K562 (cell line): ENCODE measurements around the gene TMEM158. TPM values are rescaled to one million over a fixed set of nuclear protein-coding genes. Genes with fewer than 3 reads are reported as not detected.

Source experiments
- CBFA2T2 ChIP-seq: fragments of 450-650 bp; conservative IDR thresholded peaks from 2 replicates; pipeline ENCODE4 v1.6.1; 2017; ENCODE audit warnings: mild to moderate bottlenecking
- CBX2 ChIP-seq: fragments of 200-600 bp; sonication (generic); IDR thresholded peaks from one replicate; pipeline ENCODE4 v1.6.1; 2012; ENCODE audit warnings: mild to moderate bottlenecking, low read length, inconsistent platforms; ENCODE audit not compliant: insufficient read depth, poor library complexity, severe bottlenecking
- FOXP4 ChIP-seq: sonication (generic); formaldehyde crosslinking; IDR thresholded peaks from 2 replicates; pipeline ENCODE4 v1.8.0; 2022; ENCODE audit warnings: mild to moderate bottlenecking, missing genetic modification reagents, borderline replicate concordance
- HSF4 ChIP-seq: fragments of 250-450 bp; sonication (Bioruptor Pico); IDR thresholded peaks from 2 replicates; pipeline ENCODE4 v2.1.2; 2022; ENCODE audit warnings: mild to moderate bottlenecking, moderate library complexity, borderline replicate concordance
- NONO ChIP-seq, 2 experiments: fragments of 200-400 bp in 1 of 2; fragments of 450-650 bp in 1 of 2; formaldehyde crosslinking in 1 of 2; IDR thresholded peaks; 2 replicates each; pipeline ENCODE4 v1.6.1; 2017; ENCODE audit warnings: low read depth in 2 of 2, mild to moderate bottlenecking in 2 of 2, moderate library complexity in 2 of 2, low read length in 1 of 2
- NR2C2 ChIP-seq, 2 experiments: fragments of 200-800 bp in 1 of 2; sonication (Bioruptor generic) in 1 of 2; sonication (generic) in 1 of 2; formaldehyde crosslinking in 1 of 2; IDR thresholded peaks; 2 replicates each; pipeline versions ENCODE4 v1.6.1 to v1.8.0; 2016 to 2022; ENCODE audit warnings: mild to moderate bottlenecking in 1 of 2, missing compliant biosample characterization in 1 of 2, missing genetic modification characterization in 1 of 2, missing genetic modification reagents in 1 of 2
- PHTF2 ChIP-seq: fragments of 250-450 bp; sonication (Bioruptor Pico); IDR thresholded peaks from 2 replicates; pipeline ENCODE4 v1.5.0; 2021; ENCODE audit warnings: mild to moderate bottlenecking
- SP1 ChIP-seq: sonication (generic); formaldehyde crosslinking; IDR thresholded peaks from 2 replicates; pipeline ENCODE4 v1.8.1; 2022; ENCODE audit warnings: mild to moderate bottlenecking, missing genetic modification reagents
- TCF3 ChIP-seq: sonication (generic); formaldehyde crosslinking; IDR thresholded peaks from 2 replicates; pipeline ENCODE4 v1.4.0; 2020; ENCODE audit warnings: mild to moderate bottlenecking, missing genetic modification reagents
- TEAD4 ChIP-seq, 2 experiments: sonication (generic) in 1 of 2; formaldehyde crosslinking in 1 of 2; IDR thresholded peaks; 2 replicates each; pipeline versions ENCODE4 v1.6.1 to v1.8.0; 2012 to 2022; ENCODE audit warnings: borderline replicate concordance in 1 of 2, inconsistent platforms in 1 of 2, low read length in 1 of 2, mild to moderate bottlenecking in 1 of 2, missing genetic modification reagents in 1 of 2
- ZBTB7A ChIP-seq: IDR thresholded peaks from 2 replicates; pipeline ENCODE4 v1.6.1; 2011; ENCODE audit warnings: low read depth, mild to moderate bottlenecking, low read length, moderate library complexity, borderline replicate concordance; ENCODE audit not compliant: control insufficient read depth
- ZNF347 ChIP-seq: fragments of 450-650 bp; formaldehyde crosslinking; IDR thresholded peaks from 2 replicates; pipeline ENCODE4 v1.4.0; 2020; ENCODE audit warnings: low read depth, mild to moderate bottlenecking, moderate library complexity
- ZNF717 ChIP-seq: fragments of 250-450 bp; sonication (Bioruptor Pico); IDR thresholded peaks from 2 replicates; pipeline ENCODE4 v1.5.0; 2021
- ZNF79 ChIP-seq: fragments of 250-450 bp; sonication (Bioruptor Pico); IDR thresholded peaks from 2 replicates; pipeline ENCODE4 v1.4.0; 2020; ENCODE audit warnings: low read depth, mild to moderate bottlenecking, moderate library complexity
- polyA plus RNA-seq, 8 experiments: library from polyadenylated mRNA; depleted of rRNA in 4 of 8; stranded (reverse) in 5 of 8; unstranded in 3 of 8; fragments of >200 nt; fragmentation: Nextera tagmentation in 2 of 8; fragmentation: Illumina TruSeq in 1 of 8; extraction: Ambion mirVana in 2 of 8; extraction: Trizol in 1 of 8; gene quantifications; 2 replicates each; pipeline versions ENCODE4 v1.2.1 to v1.2.3, GENCODE V29; 2011 to 2014; ENCODE audit warnings: inconsistent platforms in 1 of 8, missing spikeins in 1 of 8
- total RNA-seq, 7 experiments: library from RNA; depleted of rRNA in 6 of 7; stranded (reverse); fragments of >200 nt in 6 of 7; fragmentation: Illumina TruSeq in 2 of 7; extraction: Trizol in 2 of 7; gene quantifications; 2 replicates each; pipeline versions ENCODE4 v1.2.1 to v1.2.3, GENCODE V29; 2011 to 2021; ENCODE audit warnings: low replicate concordance in 1 of 7
- TF ChIP-seq, protein P1 (sequence below): sonication (generic); formaldehyde crosslinking; IDR thresholded peaks from 2 replicates; pipeline ENCODE4 v1.8.1; 2023; ENCODE audit warnings: mild to moderate bottlenecking, missing genetic modification reagents
- TF ChIP-seq, protein P2 (sequence below): fragments of 200-800 bp; sonication (Bioruptor generic); IDR thresholded peaks from 2 replicates; pipeline ENCODE4 v1.6.1; 2017; ENCODE audit warnings: missing genetic modification characterization, missing compliant biosample characterization

Gene TMEM158
- total and polyA plus RNA-seq, 9 of the 15 experiments (the other 6 are each of a cell fraction or from before 2014, with no cell fraction given) = 2.2 to 46.5 (median 8.4) TPM

DNA sequence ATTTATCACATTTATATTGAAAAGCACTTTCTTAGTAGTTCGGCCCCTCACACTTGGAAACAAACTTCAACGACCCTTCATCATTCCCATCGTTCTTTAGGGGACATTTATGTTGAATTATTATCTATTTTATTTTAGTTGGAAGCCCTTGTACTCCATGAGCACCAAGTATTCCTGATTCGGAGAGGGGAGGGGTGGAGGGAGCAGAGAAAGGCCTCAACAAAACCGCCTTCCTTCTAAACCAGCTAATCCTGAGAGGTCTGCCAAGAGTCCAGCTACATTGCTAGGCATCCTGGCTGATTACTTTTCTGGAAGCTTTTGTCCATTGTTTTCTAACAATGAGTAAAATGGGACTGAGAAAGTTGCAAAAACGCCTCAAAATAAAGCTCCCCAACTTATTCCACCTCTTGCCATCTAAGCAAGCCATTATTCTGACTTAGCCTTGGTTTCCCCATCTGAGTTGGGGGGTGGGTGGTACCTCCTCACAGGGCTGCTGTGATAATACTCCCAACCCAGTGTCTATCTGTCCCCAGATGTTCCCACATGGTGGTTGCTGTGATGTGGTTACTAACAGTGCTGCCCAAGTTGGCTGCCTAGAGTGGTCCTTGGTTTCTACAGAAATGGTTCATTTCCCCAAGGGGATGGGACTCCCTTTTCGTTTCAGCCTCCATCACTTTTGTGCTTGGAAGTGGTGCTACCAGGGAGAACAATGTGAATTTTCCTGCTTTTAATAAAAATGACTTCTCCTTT lies 1.2 kb upstream of the TMEM158 start (continued):
- TF ChIP-seq, protein P1, sequence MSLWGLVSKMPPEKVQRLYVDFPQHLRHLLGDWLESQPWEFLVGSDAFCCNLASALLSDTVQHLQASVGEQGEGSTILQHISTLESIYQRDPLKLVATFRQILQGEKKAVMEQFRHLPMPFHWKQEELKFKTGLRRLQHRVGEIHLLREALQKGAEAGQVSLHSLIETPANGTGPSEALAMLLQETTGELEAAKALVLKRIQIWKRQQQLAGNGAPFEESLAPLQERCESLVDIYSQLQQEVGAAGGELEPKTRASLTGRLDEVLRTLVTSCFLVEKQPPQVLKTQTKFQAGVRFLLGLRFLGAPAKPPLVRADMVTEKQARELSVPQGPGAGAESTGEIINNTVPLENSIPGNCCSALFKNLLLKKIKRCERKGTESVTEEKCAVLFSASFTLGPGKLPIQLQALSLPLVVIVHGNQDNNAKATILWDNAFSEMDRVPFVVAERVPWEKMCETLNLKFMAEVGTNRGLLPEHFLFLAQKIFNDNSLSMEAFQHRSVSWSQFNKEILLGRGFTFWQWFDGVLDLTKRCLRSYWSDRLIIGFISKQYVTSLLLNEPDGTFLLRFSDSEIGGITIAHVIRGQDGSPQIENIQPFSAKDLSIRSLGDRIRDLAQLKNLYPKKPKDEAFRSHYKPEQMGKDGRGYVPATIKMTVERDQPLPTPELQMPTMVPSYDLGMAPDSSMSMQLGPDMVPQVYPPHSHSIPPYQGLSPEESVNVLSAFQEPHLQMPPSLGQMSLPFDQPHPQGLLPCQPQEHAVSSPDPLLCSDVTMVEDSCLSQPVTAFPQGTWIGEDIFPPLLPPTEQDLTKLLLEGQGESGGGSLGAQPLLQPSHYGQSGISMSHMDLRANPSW = no peak
- TF ChIP-seq ZNF347 (CRISPR knock-in tag) (no peak), ZNF79 (CRISPR knock-in tag) (no peak), CBX2 (no peak), HSF4 (no peak), SP1 (CRISPR knock-in tag) (no peak), FOXP4 (CRISPR knock-in tag) (no peak), CBFA2T2 (peak; percentile 66), ZBTB7A (0 out of 2 replicates have a peak, but pooled peaks have one; percentile 24), PHTF2 (no peak), NR2C2 (CRISPR knock-in tag; IDR thresholded peaks at IDR 0.05) (no peak), NR2C2 (tag; IDR thresholded peaks at IDR 0.05) (no peak), TCF3 (CRISPR knock-in tag) (peak; percentile 81), TEAD4 (IDR thresholded peaks at IDR 0.05; ENCODE audit: low read length) (0 out of 2 replicates have a peak, but pooled peaks have one; percentile 23), TEAD4 (CRISPR knock-in tag; IDR thresholded peaks at IDR 0.05; ENCODE audit: borderline replicate concordance) (no peak), ZNF717 (CRISPR knock-in tag) (no peak), NONO (IDR thresholded peaks at IDR 0.05; ENCODE audit: low read depth in 2 of 2, low read length in 1 of 2) (no peak)
- TF ChIP-seq, protein P2, sequence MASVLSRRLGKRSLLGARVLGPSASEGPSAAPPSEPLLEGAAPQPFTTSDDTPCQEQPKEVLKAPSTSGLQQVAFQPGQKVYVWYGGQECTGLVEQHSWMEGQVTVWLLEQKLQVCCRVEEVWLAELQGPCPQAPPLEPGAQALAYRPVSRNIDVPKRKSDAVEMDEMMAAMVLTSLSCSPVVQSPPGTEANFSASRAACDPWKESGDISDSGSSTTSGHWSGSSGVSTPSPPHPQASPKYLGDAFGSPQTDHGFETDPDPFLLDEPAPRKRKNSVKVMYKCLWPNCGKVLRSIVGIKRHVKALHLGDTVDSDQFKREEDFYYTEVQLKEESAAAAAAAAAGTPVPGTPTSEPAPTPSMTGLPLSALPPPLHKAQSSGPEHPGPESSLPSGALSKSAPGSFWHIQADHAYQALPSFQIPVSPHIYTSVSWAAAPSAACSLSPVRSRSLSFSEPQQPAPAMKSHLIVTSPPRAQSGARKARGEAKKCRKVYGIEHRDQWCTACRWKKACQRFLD (CRISPR knock-in tag) = 0 out of 2 replicates have a peak, but pooled peaks have one; percentile 31
